Panc1 (cell line): ENCODE data around the gene MLX. TPM values are rescaled to one million over a fixed set of nuclear protein-coding genes. Genes with fewer than 3 reads are reported as not detected.

Experiments
- ATAC-seq: fragments of 200-7000 bp; cut with Tn5 transposase; 2 replicates; pipeline ENCODE4 v1.9.1; 2020; ENCODE audit warnings: mild to moderate bottlenecking, moderate library complexity
- BruUV-seq: library from RNA; stranded (reverse); fragments of 400-500 nt; replicated peaks from 2 replicates; lab custom pipeline; 2021; lab: Mats Ljungman, UMichigan
- CTCF ChIA-PET: fragments of 300-600 bp; sonication (Branson Sonifier 250); formaldehyde crosslinking; loops from one replicate; lab custom pipeline; 2022; ENCODE audit warnings: antibody characterized with exemption; lab: Charles Lee
- POLR2A ChIA-PET: fragments of 300-600 bp; sonication (Branson Sonifier 250); formaldehyde crosslinking; loops from one replicate; lab custom pipeline; 2022; ENCODE audit warnings: antibody characterized with exemption; lab: Charles Lee
- DNase-seq: peaks from one replicate; pipeline ENCODE4 v3.0.0-alpha.2; 2010; ENCODE audit warnings: low read depth, low spot score
- H3K27ac ChIP-seq: 2 replicates; pipeline ENCODE4 v1.5.1; 2011; ENCODE audit warnings: mild to moderate bottlenecking, low read length, inconsistent platforms
- H3K27me3 ChIP-seq: fragments of 200-500 bp; sonication (Bioruptor generic); 2 replicates; pipeline ENCODE4 v1.6.0; 2014; ENCODE audit warnings: low read length, inconsistent platforms; ENCODE audit not compliant: control insufficient read depth, insufficient read depth
- H3K36me3 ChIP-seq: fragments of 200-500 bp; sonication (Bioruptor generic); 2 replicates; pipeline ENCODE4 v1.5.1; 2014; ENCODE audit warnings: inconsistent platforms, mild to moderate bottlenecking, low read length, moderate library complexity; ENCODE audit not compliant: control insufficient read depth, insufficient read depth
- H3K4me1 ChIP-seq: 2 replicates; pipeline ENCODE4 v1.5.1; 2011; ENCODE audit warnings: inconsistent platforms, mild to moderate bottlenecking, low read length, moderate library complexity; ENCODE audit not compliant: control insufficient read depth, insufficient read depth
- H3K4me3 ChIP-seq, 2 experiments: 2 replicates each; pipeline ENCODE4 v1.5.1; 2011 to 2012; ENCODE audit warnings: low read depth in 2 of 2, low read length in 2 of 2, mild to moderate bottlenecking in 2 of 2, inconsistent platforms in 1 of 2, moderate library complexity in 1 of 2
- H3K9me3 ChIP-seq: fragments of 200-500 bp; sonication (Bioruptor generic); 2 replicates; pipeline ENCODE4 v1.5.1; 2014; ENCODE audit warnings: low read depth, mild to moderate bottlenecking, inconsistent platforms, low read length, moderate library complexity; ENCODE audit not compliant: control insufficient read depth, insufficient read depth
- CTCF ChIP-seq: fragments of 450-650 bp; IDR thresholded peaks from 2 replicates; pipeline ENCODE4 v1.5.1; 2017; ENCODE audit warnings: mild to moderate bottlenecking
- POLR2AphosphoS5 ChIP-seq: IDR thresholded peaks from 2 replicates; pipeline ENCODE4 v1.6.1; 2012; ENCODE audit warnings: mild to moderate bottlenecking, low read depth, low read length, moderate library complexity
- REST ChIP-seq, 2 experiments: IDR thresholded peaks; 2 replicates each; pipeline ENCODE4 v1.6.1; 2011 to 2012; ENCODE audit warnings: low read depth in 2 of 2, control low read depth in 1 of 2, low read length in 1 of 2, mild to moderate bottlenecking in 1 of 2, moderate library complexity in 1 of 2; ENCODE audit not compliant: insufficient read depth in 1 of 2
- SIN3A ChIP-seq: IDR thresholded peaks from 2 replicates; pipeline ENCODE4 v1.6.1; 2012; ENCODE audit warnings: low read depth, mild to moderate bottlenecking, low read length, moderate library complexity, borderline replicate concordance; ENCODE audit not compliant: insufficient read depth
- TCF7L2 ChIP-seq: IDR thresholded peaks from 2 replicates; pipeline ENCODE4 v1.6.1; 2011; ENCODE audit warnings: mild to moderate bottlenecking, low read depth, low read length, inconsistent platforms
- in situ Hi-C: cut with HindIII; loops from 2 replicates; pipeline ENCODE4 v1.10.0; 2016; ENCODE audit warnings: low sequenced_read_pairs, low pct_unique_long_range_greater_than_20kb
- intact Hi-C: fragments of 100-400 bp; cut with micrococcal nuclease; formaldehyde crosslinking; loops from one replicate; pipeline ENCODE4 v1.10.0; 2022; ENCODE audit not compliant: unreplicated experiment
- total RNA-seq: library from RNA; stranded (reverse); gene quantifications from one replicate; pipeline ENCODE4 v1.2.1, GENCODE V29; 2021; ENCODE audit not compliant: unreplicated experiment

MLX gene
- total RNA-seq, 1 experiment from 2014 or later, result 35.8 TPM

GRCh38 chr17:42598905-42599304, 32.0 kb downstream of the MLX start:
- ChIA-PET POLR2A (no interaction called here), CTCF (no interaction called here)
- Histone ChIP-seq H3K27ac (no peak overlapping the region), H3K36me3 (no peaks in the 10 kb centered on the region; the same call in 1 of the 2 replicates), H3K4me1 (peaks cover 2% of the 10 kb centered on the region; the same call in 1 of the 2 replicates), H3K4me3 (no peak overlapping the region), H3K9me3 (no peaks in the 10 kb centered on the region), H3K27me3 (no peaks in the 10 kb centered on the region)
- TSS peak; percentile 43 for BruUV-seq
- in situ Hi-C loops, result no loop called here
- intact Hi-C loops, result no loop called here
- TF ChIP-seq POLR2AphosphoS5, result no peak
- no peak for TF ChIP-seq REST (IDR thresholded peaks at IDR 0.05; ENCODE audit: insufficient read depth in 1 of 2, low read depth in 2 of 2, low read length in 1 of 2)
- no peak for TF ChIP-seq CTCF
- no peak for TF ChIP-seq TCF7L2
- TF ChIP-seq SIN3A, result no peak
- ATAC-seq (no peak), DNase-seq (no peak)

GRCh38 chr17:42603318-42603717, 36.4 kb downstream of the MLX start:
- ChIA-PET CTCF (no interaction called here), POLR2A (no interaction called here)
- in situ Hi-C loops, result no loop called here
- no peaks in the 10 kb centered on the region; the same call in 1 of the 2 replicates for H3K36me3 ChIP-seq
- H3K27ac ChIP-seq, result no peak overlapping the region
- H3K27me3 ChIP-seq, result no peaks in the 10 kb centered on the region
- TF ChIP-seq CTCF (no peak), POLR2AphosphoS5 (no peak), SIN3A (no peak), REST (IDR thresholded peaks at IDR 0.05; ENCODE audit: insufficient read depth in 1 of 2, low read depth in 2 of 2, low read length in 1 of 2) (no peak), TCF7L2 (no peak)
- no peak overlapping the region for H3K4me3 ChIP-seq
- BruUV-seq, result no TSS peak
- peaks cover 14% of the 10 kb centered on the region for H3K4me1 ChIP-seq
- DNase-seq, result no peak
- H3K9me3 ChIP-seq, result no peaks in the 10 kb centered on the region
- intact Hi-C loops, result no loop called here
- ATAC-seq, result no peak
